HFFc6 (cell line): ENCODE data around the gene G6PC3. TPM values are rescaled to one million over a fixed set of nuclear protein-coding genes. Genes with fewer than 3 reads are reported as not detected.
A peak's percentile ranks its signal among the peaks of the same experiment; 100 is the strongest.

Experiments used
- DNase-seq: peaks from one replicate; pipeline ENCODE4 v3.0.0-alpha.2; 2018
- H3K27ac Mint-ChIP-seq: 2 replicates; pipeline ENCODE4 v1.8.0; 2020; ENCODE audit warnings: mild to moderate bottlenecking, mixed read lengths
- H3K27me3 Mint-ChIP-seq: 2 replicates; pipeline ENCODE4 v1.8.0; 2021; ENCODE audit warnings: mild to moderate bottlenecking, moderate library complexity, mixed read lengths; ENCODE audit not compliant: insufficient read depth
- H3K36me3 Mint-ChIP-seq: 2 replicates; pipeline ENCODE4 v1.8.0; 2021; ENCODE audit warnings: low read depth, mixed read lengths
- H3K4me1 Mint-ChIP-seq: 2 replicates; pipeline ENCODE4 v1.8.0; 2020; ENCODE audit warnings: low read depth, mixed read lengths
- H3K4me3 Mint-ChIP-seq: 2 replicates; pipeline ENCODE4 v1.8.0; 2020; ENCODE audit warnings: mild to moderate bottlenecking, moderate library complexity, mixed read lengths
- H3K9me3 Mint-ChIP-seq: 2 replicates; pipeline ENCODE4 v1.8.0; 2020; ENCODE audit warnings: mild to moderate bottlenecking, mixed read lengths
- total RNA-seq, 6 experiments: library from RNA; stranded (reverse); fragmentation: NEBNext Ultra II Directional; extraction: Animal tissue kit (Norgen Biotek cat#: 25700); gene quantifications; 2 replicates in 1 of 6; 3 replicates in 5 of 6; pipeline ENCODE4 v1.2.3, GENCODE V29; 2021
- TF ChIP-seq, protein P1 (sequence below): fragments of 200-600 bp; sonication (generic); IDR thresholded peaks from 2 replicates; pipeline ENCODE4 v1.5.0; 2021; ENCODE audit warnings: antibody characterized with exemption, mild to moderate bottlenecking

The G6PC3 gene
- total RNA-seq, 6 experiments from 2014 or later = 96.6 to 123 (median 113) TPM

DNA sequence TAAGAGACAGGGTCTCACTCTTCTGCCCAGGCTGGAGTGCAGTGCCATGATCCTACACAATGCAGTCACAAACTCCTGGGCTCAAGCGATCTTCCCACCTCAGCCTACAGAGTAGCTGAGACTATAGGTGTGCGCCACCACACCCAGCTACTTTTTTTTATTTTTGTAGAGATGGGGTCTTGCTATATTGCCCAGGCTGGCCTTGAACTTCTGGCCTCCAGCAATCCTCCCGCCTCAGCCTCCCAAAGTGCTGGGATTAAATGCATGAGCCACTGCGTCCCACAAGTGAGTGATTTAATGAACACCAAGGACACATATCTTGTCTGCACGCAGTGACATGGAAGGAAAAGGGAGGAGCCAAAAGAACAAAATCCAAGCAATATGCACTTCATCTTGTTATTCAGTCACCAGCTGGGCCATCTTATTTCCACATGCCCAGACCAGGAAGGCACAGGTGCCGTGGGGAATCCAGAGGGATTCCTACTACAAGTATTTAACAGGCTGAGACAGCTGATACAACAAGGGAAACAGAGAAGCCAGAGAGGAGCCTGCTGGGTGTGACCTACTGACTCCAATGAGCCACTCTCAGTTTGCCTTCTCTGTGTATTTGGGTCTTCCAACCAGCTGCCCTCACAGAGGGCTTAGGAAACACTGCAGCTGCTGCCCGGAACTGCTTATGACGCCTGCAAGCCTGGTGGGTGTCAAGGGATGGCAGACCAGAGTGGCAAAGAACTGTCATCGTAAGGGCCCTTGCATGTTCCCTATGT is 21.1 kb upstream of the G6PC3 start:
- no peak for DNase-seq
- Mint-ChIP-seq H3K4me3 (no peak overlapping the region), H3K27me3 (no peaks in the 10 kb centered on the region), H3K9me3 (no peaks in the 10 kb centered on the region), H3K4me1 (peaks cover 29% of the 10 kb centered on the region), H3K27ac (no peak overlapping the region), H3K36me3 (peaks cover 17% of the 10 kb centered on the region)
- TF ChIP-seq, protein P1, sequence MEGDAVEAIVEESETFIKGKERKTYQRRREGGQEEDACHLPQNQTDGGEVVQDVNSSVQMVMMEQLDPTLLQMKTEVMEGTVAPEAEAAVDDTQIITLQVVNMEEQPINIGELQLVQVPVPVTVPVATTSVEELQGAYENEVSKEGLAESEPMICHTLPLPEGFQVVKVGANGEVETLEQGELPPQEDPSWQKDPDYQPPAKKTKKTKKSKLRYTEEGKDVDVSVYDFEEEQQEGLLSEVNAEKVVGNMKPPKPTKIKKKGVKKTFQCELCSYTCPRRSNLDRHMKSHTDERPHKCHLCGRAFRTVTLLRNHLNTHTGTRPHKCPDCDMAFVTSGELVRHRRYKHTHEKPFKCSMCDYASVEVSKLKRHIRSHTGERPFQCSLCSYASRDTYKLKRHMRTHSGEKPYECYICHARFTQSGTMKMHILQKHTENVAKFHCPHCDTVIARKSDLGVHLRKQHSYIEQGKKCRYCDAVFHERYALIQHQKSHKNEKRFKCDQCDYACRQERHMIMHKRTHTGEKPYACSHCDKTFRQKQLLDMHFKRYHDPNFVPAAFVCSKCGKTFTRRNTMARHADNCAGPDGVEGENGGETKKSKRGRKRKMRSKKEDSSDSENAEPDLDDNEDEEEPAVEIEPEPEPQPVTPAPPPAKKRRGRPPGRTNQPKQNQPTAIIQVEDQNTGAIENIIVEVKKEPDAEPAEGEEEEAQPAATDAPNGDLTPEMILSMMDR = no peak

DNA sequence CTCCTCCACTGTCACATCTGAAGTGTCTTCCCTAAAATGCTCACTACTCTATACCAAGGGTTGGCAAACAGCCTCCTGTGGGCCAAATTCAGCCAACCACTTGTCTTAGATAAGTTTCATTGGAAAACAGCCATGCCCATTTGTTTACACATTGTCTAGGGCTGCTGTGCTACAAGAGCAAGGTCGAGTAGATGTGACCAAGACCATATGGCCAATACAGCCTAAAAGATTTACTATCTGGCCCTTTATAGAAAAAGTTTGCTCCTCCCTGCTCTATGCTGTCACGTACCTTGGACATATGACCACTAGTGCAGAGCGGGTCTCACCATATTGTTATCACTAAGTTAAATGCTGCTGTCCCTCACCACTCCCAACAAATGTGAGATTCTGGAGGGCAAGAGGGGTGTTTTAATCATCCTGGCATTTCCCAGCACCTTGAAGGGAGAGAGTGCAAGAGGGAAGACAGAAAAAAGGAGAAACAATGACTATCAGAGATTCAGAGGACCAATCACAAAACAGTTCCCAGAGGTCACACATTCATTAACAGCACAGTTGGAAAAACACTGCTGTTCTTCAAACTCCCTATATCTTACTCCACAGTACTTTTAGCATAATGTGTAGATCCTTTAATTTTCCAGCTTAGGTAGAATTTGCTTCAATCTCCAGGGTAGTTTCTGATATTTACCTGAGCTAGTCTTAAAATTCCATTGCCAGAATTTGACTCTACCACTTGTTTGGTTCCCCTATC is 17.2 kb upstream of the G6PC3 start:
- DNase-seq = no peak
- Mint-ChIP-seq H3K4me3 (no peak overlapping the region), H3K36me3 (peaks cover 13% of the 10 kb centered on the region)

DNA sequence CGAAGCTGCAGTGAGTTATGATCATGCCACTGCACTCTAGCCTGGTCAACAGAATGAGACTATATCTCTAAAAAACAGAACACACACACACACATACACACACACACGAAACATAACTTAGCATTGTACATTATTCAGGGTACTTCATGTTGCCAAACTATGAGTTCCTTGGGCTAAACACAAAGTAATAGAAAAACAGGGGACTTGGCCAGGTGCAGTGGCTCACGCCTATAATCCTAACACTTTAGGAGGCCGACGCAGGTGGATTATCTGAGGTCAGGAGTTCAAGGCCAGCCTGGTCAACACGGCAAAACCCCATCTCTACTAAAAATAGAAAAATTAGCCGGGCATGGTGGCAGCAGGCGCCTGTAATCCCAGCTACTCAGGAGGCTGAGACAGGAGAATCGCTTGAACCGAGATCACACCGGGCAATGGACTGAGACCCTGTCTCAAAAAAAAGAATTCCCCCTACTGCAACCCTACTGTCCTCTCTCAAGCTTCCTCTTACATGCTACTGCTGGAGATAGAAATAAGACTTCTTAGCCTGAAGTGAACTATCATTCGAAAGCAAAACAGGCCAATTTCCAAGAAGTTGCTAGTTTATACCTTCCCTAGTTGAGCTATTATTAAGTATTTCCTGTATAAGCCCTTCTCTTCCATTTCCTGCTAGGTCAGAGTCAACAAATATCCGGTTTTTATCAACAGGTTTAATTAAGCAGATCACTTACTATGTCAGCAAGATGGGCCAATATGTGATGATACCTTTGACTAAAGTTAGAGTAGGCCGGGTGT is 11.2 kb upstream of the G6PC3 start:
- TF ChIP-seq, protein P1 = no peak
- Mint-ChIP-seq H3K36me3 (peaks cover 37% of the 10 kb centered on the region), H3K27ac (no peak overlapping the region), H3K4me1 (peaks cover 37% of the 10 kb centered on the region), H3K9me3 (no peaks in the 10 kb centered on the region), H3K4me3 (no peak overlapping the region), H3K27me3 (no peaks in the 10 kb centered on the region)
- no peak for DNase-seq

More for the DNA sequence above, 17.2 kb upstream of the G6PC3 start:
- H3K9me3 Mint-ChIP-seq = no peaks in the 10 kb centered on the region
- TF ChIP-seq, protein P1 = no peak
- no peak overlapping the region for H3K27ac Mint-ChIP-seq
- H3K4me1 Mint-ChIP-seq = 0 out of 2 replicates have a peak, but pooled peaks cover 16% of the 10 kb centered on the region
- no peaks in the 10 kb centered on the region for H3K27me3 Mint-ChIP-seq

GRCh38 chr17:44061446-44061845 is 9.1 kb upstream of the G6PC3 start:
- Mint-ChIP-seq H3K4me1 (peaks cover 48% of the 10 kb centered on the region), H3K27ac (peak overlapping the region; percentile 62), H3K27me3 (no peaks in the 10 kb centered on the region; the same call in none of the 2 replicates), H3K4me3 (peak overlapping the region; percentile 41), H3K36me3 (peaks cover 44% of the 10 kb centered on the region), H3K9me3 (no peaks in the 10 kb centered on the region)
- TF ChIP-seq, protein P1 = no peak
- DNase-seq = no peak

DNA sequence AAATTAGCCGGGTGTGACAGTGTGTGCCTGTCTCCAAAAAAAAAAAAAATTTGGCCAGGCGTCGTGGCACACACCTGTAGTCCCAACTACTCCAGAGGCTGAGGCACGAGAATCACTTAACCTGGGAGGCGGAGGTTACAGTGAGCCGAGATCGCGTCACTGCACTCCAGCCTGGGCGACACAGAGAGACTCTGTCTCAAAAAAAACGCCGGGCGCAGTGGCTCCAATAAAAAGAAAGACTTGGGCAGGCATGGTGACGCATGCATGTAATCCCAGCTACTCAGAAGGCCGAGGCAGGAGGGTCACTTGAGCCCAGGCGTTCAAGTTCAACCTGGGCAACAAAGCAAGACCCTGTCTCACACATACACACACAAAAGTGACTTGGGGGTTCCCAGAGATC is 7.7 kb upstream of the G6PC3 start:
- Mint-ChIP-seq H3K27ac (no peak overlapping the region), H3K4me1 (peaks cover 54% of the 10 kb centered on the region), H3K4me3 (no peak overlapping the region), H3K27me3 (no peaks in the 10 kb centered on the region; the same call in none of the 2 replicates), H3K36me3 (peaks cover 44% of the 10 kb centered on the region), H3K9me3 (no peaks in the 10 kb centered on the region)
- DNase-seq = no peak
- TF ChIP-seq, protein P1 = no peak
